Dedifferentiated amniotic fluid mesenchymal stem cell (primary cell): ENCODE results near the gene DDX42.
A peak's percentile ranks its signal among the peaks of the same experiment; 100 is the strongest.
"Not testable (repeated sequence)": the region's sequence is repeated elsewhere in the genome, so short reads cannot be mapped to it uniquely, and the experiment has no call there.

ENCODE experiments used
- DNase-seq: peaks from one replicate; pipeline ENCODE4 v3.0.0-alpha.2; 2016; ENCODE audit errors: extremely low spot score

Gene DDX42

DNA sequence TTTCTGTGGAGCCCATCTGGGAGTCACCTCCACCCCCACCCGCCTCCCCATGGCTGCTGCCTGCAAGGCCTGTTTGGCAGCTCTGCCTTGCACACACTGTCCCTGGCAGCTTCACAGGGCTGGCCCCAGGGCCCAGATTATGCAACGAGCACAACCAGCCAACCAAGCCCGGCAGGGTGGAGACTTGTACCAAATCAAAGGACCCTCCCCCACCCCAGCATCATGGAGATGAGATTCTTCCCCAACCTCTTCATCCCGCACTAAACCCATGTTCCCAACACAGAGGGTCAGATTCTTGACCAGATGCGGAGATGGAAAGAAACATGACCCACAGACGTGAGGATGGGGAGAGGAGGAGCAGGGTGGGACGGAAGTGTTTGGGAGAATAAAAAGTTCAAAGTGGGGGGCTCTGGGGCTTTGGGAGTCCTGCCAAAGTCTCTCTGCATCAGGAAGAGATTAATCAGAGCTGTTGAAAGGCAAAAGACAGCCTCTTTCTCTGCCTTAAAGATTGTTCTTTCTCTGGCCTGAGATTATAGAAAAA, 64.7 kb downstream of the DDX42 start:
- no peak for DNase-seq

GRCh38 chr17:63840591-63841349, 66.8 kb downstream of the DDX42 start:
- no peak for DNase-seq

- DNase-seq, result peak; percentile 47
Observed at GRCh38 chr17:63841350-63842172, 67.6 kb downstream of the DDX42 start.

GRCh38 chr17:63842173-63842539, 68.2 kb downstream of the DDX42 start:
- DNase-seq, result no peak

DNA sequence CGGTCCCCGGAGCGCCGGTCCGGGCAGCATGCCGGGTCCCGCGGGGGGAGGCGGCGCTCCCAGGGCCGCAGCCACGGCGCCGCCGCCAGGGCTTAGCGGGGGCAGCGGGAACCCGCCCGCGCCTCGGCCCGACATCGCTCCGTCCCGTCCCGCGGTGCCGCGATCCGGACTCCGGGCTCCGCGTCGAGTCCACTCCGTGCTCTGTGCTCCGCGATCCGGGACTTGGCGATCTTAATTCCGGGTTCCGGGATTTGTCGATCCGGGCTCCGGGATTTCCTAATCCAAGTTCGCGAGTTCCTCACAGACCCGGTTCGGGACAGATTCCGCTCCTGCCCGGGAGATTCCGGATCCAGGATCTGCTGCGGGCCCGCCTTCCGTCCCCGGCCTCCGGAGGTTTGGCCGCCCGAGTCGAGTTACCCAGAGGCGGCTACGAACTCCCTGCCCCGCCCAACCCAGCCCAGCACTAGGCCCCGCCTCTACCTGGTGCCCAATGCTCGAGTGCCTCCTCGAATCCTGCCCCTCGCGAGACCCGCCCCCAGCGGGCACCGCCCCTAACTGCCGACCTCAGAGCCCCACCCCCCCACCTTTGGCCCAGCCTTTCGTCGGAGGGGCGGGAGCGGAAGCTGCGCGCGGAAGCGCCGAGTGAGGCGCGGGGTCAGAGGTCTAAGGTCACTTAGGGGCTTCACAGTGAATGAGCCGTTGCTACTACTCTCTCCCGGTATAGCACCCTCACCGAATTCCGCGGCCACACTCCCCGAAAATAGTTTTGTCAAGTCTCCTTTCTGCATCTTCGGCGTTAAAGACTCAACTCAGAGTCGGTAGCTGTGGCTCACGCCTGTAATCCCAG, 68.8 kb downstream of the DDX42 start, which contains the start of gene SMARCD2:
SMARCD2 (minus strand) TSS at position 146 of the 847 bp plus-strand sequence; CDS start at position 135, 11 bp downstream.
- peak; percentile 99 for DNase-seq

GRCh38 chr17:63843387-63843888, 69.5 kb downstream of the DDX42 start:
- not testable (repeated sequence) for DNase-seq

- DNase-seq, result no peak
Observed at GRCh38 chr17:63843910-63844677, 70.1 kb downstream of the DDX42 start.

GRCh38 chr17:63845509-63845908, 71.5 kb downstream of the DDX42 start:
- no peak for DNase-seq

- no peak for DNase-seq
Observed at GRCh38 chr17:63847525-63848249, 73.7 kb downstream of the DDX42 start.

DNA sequence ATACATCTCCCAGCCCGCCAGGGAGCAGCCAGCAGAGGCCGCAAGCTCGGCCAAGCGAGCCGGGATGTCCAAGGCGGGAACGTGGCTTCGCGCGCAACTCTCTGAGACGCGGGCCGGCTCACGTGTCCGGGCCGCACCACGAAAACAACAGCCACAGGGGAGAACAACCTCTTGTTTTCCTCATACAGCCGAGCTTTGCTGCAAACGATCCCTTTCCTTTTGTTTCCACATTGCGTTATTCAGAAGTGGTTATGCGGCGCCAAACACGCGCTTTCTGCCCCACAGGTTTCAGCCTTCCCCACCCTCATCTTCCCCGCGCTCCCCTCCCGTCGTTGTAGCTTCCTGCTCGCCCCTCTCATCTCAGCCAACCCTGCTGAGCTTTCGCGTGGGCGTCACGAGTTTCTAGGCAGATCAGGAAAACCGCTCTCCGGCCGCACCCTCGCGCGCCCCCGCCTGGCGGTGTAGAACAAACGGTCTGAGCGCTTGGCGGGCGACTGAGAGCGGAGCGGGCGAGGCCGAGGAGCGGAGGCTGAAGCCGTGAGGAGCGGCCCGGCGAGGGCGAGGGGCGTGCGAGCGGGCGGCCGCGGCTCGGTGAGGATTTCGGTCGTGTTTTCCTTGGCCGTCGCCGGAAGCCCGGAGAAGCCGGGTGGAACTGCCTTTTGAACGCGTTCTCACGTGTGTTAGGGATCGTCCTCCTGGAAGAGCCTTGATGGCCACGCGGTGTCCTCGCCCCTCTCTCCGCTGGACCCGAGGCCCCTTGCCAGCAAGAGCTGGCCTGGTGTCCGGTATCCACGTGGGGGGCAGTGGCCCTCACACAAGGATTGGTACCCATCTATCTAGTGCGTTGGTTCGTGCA, 75.1 kb downstream of the DDX42 start:
- DNase-seq, result peak; percentile 60

- no peak for DNase-seq
Observed at GRCh38 chr17:63850401-63850800, 76.4 kb downstream of the DDX42 start.

GRCh38 chr17:63853260-63853659, 79.3 kb downstream of the DDX42 start:
- DNase-seq, result no peak

GRCh38 chr17:63854709-63855108, 80.7 kb downstream of the DDX42 start:
- DNase-seq, result no peak

DNA sequence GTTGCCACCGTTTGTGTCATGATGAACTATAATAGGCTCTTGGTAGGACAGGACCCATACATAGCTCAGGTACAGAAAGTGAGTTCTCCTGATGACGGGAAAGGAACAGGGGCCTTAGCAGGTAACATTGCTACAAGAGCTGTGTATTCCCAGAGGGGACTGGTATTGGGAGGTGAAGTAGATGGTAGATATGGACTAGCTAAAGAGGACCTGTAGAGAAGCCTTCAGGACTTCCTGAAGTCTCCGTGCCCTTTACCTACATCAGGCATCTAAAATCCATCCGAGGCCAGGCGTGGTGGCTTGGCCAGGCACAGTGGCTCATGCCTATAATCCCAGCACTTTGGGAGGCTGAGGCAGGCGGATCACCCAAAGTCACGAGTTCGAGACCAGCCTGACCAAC, 81.2 kb downstream of the DDX42 start:
- no peak for DNase-seq

DNA sequence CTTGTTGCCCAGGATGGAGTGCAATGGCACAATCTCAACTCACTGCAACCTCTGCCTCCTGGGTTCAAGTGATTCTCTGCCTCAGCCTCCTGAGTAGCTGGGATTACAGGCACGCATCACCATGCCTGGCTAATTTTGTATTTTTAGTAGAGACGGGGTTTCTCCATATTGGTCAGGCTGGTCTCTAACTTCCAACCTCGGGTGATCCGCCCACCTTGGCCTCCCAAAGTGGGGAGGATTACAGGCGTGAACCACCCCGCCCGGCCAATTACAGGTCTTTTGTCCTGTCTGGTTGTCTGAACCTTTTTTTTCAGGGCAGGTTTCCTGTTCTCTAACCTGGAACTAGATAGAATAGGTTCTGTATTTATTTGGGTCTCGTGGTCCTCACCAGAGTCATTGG, 82.5 kb downstream of the DDX42 start:
- not testable (repeated sequence) for DNase-seq

- no peak for DNase-seq
Observed at GRCh38 chr17:63859257-63859656, 85.3 kb downstream of the DDX42 start.

DNA sequence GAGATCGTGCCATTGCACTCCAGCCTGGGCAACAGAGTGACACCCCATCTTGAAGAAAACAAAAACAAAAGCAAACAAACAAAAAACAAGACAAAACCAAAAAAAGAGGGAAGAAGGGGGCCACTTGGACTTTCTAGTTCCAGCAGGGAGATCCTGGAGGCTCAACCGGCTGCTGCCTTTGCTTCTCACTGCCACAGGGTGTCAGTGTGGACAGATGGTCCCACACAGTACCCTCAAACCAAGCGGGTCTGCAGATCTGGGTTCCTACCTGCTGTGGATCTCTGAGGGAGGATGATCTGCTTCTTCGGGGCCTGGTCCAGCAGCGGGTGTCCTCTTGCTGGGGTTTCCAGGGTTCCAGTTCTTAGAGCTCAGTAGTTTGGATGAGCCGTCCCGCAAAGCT, 92.7 kb downstream of the DDX42 start:
- not testable (repeated sequence) for DNase-seq
